Calu3 (cell line): ENCODE data around the gene CFAP299. TPM values are rescaled to one million over a fixed set of nuclear protein-coding genes. Genes with fewer than 3 reads are reported as not detected.

ENCODE experiments used
- BruUV-seq: library from RNA; stranded (reverse); fragments of 400-500 nt; replicated peaks from 2 replicates; lab custom pipeline; 2021; lab: Mats Ljungman, UMichigan
- CTCF ChIA-PET: fragments of 300-600 bp; sonication (Branson Sonifier 250); formaldehyde crosslinking; loops from one replicate; lab custom pipeline; 2022; ENCODE audit warnings: antibody characterized with exemption; lab: Charles Lee
- DNase-seq: peaks from one replicate; pipeline ENCODE4 v3.0.0; 2022
- H3K27ac Mint-ChIP-seq: one replicate; pipeline ENCODE4 v1.8.0; 2022; ENCODE audit warnings: mixed read lengths; ENCODE audit not compliant: unreplicated experiment
- H3K27me3 Mint-ChIP-seq: one replicate; pipeline ENCODE4 v1.8.0; 2022; ENCODE audit warnings: mixed read lengths; ENCODE audit not compliant: unreplicated experiment
- H3K36me3 Mint-ChIP-seq: one replicate; pipeline ENCODE4 v1.8.0; 2022; ENCODE audit warnings: mild to moderate bottlenecking, moderate library complexity, mixed read lengths; ENCODE audit not compliant: insufficient read depth, unreplicated experiment
- H3K4me1 Mint-ChIP-seq: one replicate; pipeline ENCODE4 v1.8.0; 2022; ENCODE audit warnings: mild to moderate bottlenecking, low read depth, mixed read lengths; ENCODE audit not compliant: unreplicated experiment
- H3K4me3 Mint-ChIP-seq: one replicate; pipeline ENCODE4 v1.8.0; 2022; ENCODE audit warnings: mild to moderate bottlenecking, low read depth, moderate library complexity, mixed read lengths; ENCODE audit not compliant: unreplicated experiment
- H3K9me3 Mint-ChIP-seq: one replicate; pipeline ENCODE4 v1.8.0; 2022; ENCODE audit warnings: low read depth, mixed read lengths; ENCODE audit not compliant: unreplicated experiment
- intact Hi-C: fragments of 100-400 bp; cut with micrococcal nuclease; formaldehyde crosslinking; loops from one replicate; pipeline ENCODE4 v1.10.0; 2022; ENCODE audit not compliant: unreplicated experiment
- total RNA-seq: library from RNA; stranded (reverse); gene quantifications from 2 replicates; pipeline ENCODE4 v1.2.3, GENCODE V29; 2022
- TF ChIP-seq, protein P1 (sequence below): fragments of 200-600 bp; IDR thresholded peaks from one replicate; pipeline ENCODE4 v1.8.0; 2022; ENCODE audit warnings: antibody characterized with exemption; ENCODE audit not compliant: unreplicated experiment

Gene CFAP299
- total RNA-seq, 1 experiment from 2014 or later: not detected

DNA sequence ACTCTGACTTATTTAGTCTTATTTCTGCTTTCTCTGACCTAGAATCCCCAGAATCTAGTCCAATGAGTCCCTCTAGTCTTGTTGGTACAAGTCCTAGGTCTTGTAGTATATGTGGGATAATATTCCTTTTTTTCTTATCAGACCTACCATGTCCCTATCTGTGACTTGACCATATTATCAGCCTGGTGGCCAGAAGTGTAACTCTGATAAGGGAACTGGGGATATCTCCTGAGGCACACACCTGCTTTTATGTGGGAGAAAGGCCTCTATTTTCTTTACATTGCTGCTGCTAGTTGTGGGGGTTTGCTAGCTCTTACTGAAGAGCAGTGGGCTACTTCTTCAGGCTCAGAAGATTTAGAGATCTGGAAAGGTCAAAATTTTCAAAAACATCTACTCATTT lies 38.6 kb downstream of the CFAP299 start:
- Mint-ChIP-seq H3K9me3 (peaks cover 8% of the 10 kb centered on the region), H3K36me3 (no peaks in the 10 kb centered on the region), H3K4me1 (no peaks in the 10 kb centered on the region), H3K4me3 (no peak overlapping the region), H3K27me3 (no peaks in the 10 kb centered on the region), H3K27ac (no peak overlapping the region)
- TF ChIP-seq, protein P1, sequence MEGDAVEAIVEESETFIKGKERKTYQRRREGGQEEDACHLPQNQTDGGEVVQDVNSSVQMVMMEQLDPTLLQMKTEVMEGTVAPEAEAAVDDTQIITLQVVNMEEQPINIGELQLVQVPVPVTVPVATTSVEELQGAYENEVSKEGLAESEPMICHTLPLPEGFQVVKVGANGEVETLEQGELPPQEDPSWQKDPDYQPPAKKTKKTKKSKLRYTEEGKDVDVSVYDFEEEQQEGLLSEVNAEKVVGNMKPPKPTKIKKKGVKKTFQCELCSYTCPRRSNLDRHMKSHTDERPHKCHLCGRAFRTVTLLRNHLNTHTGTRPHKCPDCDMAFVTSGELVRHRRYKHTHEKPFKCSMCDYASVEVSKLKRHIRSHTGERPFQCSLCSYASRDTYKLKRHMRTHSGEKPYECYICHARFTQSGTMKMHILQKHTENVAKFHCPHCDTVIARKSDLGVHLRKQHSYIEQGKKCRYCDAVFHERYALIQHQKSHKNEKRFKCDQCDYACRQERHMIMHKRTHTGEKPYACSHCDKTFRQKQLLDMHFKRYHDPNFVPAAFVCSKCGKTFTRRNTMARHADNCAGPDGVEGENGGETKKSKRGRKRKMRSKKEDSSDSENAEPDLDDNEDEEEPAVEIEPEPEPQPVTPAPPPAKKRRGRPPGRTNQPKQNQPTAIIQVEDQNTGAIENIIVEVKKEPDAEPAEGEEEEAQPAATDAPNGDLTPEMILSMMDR: no peak
- no peak for DNase-seq
- intact Hi-C loops: no loop called here
- CTCF ChIA-PET: no interaction called here
- BruUV-seq: no TSS peak

DNA sequence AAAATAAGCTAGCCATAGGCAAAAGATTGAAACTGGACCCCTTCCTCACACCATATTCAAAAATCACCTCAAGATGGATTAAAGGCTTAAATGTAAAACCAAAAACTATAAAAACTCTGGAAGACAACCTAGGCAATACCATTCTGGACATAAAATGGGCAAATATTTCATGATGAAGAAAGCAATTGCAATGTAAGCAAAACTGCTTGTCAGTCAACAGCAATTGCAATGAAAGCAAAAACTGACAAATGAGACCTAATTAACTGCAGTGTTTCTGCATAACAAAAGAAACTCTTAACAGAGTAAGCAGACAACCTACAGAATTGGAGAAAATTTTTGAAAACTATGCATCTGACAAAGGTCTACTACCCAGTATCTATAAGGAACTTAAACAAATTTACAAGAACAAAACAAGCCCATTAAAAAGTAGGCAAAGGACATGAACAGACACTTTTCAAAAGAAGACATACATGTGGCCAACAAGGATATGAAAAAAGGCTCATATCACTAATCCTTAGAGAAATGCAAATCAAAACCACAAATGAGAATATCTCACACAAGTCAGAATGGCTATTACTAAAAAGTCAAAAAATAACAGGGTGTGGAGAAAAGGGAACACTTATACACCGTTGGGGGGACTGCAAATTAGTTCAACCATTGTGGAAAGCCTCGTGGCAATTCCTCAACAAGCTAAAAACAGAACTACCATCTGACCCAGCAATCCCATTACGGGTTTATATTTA lies 46.7 kb downstream of the CFAP299 start:
- Mint-ChIP-seq H3K4me3 (no peak overlapping the region), H3K4me1 (no peaks in the 10 kb centered on the region), H3K36me3 (no peaks in the 10 kb centered on the region), H3K27ac (no peak overlapping the region), H3K9me3 (peaks cover 3% of the 10 kb centered on the region), H3K27me3 (no peaks in the 10 kb centered on the region)
- no TSS peak for BruUV-seq
- CTCF ChIA-PET: interaction anchor here (0.7 kb wide), 1 partner anchor 657 kb away, joined by 3 read pairs; no protein-coding TSS in a partner anchor
- DNase-seq: no peak
- intact Hi-C loops: no loop called here
- TF ChIP-seq, protein P1: no peak

DNA sequence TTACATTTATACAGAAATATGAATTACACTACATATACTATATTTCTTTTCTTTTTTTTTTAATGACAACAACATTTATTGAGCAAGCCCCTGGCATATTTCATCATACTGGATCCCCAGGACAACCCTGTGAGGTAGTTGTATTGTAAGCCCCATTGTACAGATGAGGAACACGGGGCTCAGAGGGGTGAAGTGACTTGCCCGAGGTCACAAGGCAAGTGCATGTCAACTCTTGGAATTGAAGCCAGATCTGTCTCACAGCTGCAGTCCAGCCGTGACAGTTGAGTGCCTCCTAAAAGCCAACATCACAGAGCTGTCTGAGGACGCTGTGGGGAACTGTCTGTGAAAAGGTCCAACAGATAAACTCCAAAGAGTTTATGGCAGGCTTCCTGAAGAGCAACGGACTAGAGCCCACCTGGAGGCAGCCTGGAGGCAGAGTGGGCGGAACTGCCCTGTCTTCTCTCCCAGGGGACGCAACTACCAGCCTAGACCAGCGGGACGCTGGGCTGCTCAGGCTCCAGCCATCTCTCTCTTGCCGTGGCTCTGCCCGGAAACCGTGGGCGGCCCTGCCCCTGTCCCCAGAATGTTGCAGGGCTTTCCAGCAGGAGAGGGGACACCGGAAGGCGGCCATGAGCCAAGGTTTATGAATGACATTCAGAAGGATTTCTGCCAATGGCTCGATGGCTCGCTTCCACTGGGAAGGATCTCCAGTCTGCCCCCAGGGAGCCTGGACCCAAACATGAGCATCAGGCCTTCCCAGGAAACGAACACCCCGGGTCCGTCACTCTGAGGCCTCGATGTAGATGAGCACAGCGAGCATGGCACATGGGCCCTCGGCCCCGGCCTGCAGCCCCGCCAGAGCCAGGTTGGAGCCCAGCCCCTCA lies 50.1 kb downstream of the CFAP299 start:
- no peak for DNase-seq
- TF ChIP-seq, protein P1: no peak
- no TSS peak for BruUV-seq
- Mint-ChIP-seq H3K9me3 (no peaks in the 10 kb centered on the region), H3K4me3 (no peak overlapping the region), H3K27me3 (no peaks in the 10 kb centered on the region), H3K4me1 (no peaks in the 10 kb centered on the region), H3K27ac (no peak overlapping the region), H3K36me3 (no peaks in the 10 kb centered on the region)
- intact Hi-C loops: no loop called here
- CTCF ChIA-PET: no interaction called here

DNA sequence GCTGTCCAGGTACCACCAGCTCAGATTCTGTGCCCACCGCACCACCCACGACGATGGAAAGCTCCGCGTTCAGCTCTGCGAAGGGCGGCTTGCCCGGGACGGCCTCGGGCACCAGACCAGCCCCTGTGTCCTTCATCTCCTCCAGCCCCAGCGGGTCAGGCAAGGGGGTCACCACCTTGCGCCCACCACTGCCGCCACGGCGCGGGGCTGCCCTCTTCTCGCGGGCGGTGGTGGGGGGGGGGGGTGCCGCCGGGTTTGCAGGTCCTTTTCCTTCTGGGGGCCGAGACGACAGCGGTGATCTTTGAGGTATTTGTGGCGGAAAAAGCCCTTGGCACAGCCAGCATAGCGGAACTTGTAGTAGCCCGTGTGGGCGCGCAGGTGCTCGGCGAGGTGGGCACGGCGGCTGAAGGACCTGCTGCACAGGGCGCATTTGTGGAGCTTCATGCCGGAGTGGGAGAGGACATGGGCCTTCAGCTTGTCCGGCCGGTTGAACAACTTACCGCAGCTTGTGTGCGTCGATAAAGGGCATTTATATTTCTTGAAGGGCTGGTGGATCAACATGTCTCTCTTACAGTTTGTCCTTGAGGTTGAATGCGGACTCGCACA lies 50.9 kb downstream of the CFAP299 start:
- Mint-ChIP-seq H3K4me1 (no peaks in the 10 kb centered on the region), H3K27ac (no peak overlapping the region), H3K4me3 (no peak overlapping the region), H3K27me3 (no peaks in the 10 kb centered on the region), H3K36me3 (no peaks in the 10 kb centered on the region), H3K9me3 (no peaks in the 10 kb centered on the region)
- BruUV-seq: no TSS peak
- intact Hi-C loops: no loop called here
- DNase-seq: no peak
- CTCF ChIA-PET: no interaction called here
- TF ChIP-seq, protein P1: no peak
